Keratinocyte (primary cell): Measurements from ENCODE around the gene POM121L2. TPM values are rescaled to one million over a fixed set of nuclear protein-coding genes. Genes with fewer than 3 reads are reported as not detected.
A peak's percentile ranks its signal among the peaks of the same experiment; 100 is the strongest.

Experiments
- DNase-seq: peaks from one replicate; pipeline ENCODE4 v3.0.0-alpha.2; 2011; ENCODE audit warnings: low read depth, missing footprints, low spot score
- FAIRE-seq: peaks from 2 replicates; lab custom pipeline; 2011; peaks lifted over from hg19 to GRCh38; lab: Jason Lieb, UNC
- H2AFZ ChIP-seq: 2 replicates; pipeline ENCODE4 v1.6.0; 2012; ENCODE audit warnings: low read length, control low read depth, inconsistent platforms; ENCODE audit not compliant: control insufficient read depth
- H3K27ac ChIP-seq: 2 replicates; pipeline ENCODE4 v1.5.1; 2011; ENCODE audit warnings: low read length; ENCODE audit not compliant: control insufficient read depth, insufficient read depth
- H3K27me3 ChIP-seq: 3 replicates; pipeline ENCODE4 v1.6.0; 2011; ENCODE audit warnings: low read length; ENCODE audit not compliant: control insufficient read depth, insufficient read depth; ENCODE audit errors: extremely low read depth
- H3K36me3 ChIP-seq, 2 experiments: 2 replicates in 1 of 2; 3 replicates in 1 of 2; pipeline ENCODE4 v1.5.1; 2011; ENCODE audit warnings: low read length in 2 of 2, mild to moderate bottlenecking in 1 of 2; ENCODE audit not compliant: control insufficient read depth in 2 of 2, insufficient read depth in 2 of 2; ENCODE audit errors: extremely low read depth in 1 of 2
- H3K4me1 ChIP-seq: 3 replicates; pipeline ENCODE4 v1.5.1; 2011; ENCODE audit warnings: low read length; ENCODE audit not compliant: control insufficient read depth, insufficient read depth; ENCODE audit errors: extremely low read depth
- H3K4me2 ChIP-seq: 3 replicates; pipeline ENCODE4 v1.6.0; 2011; ENCODE audit warnings: low read depth, low read length; ENCODE audit not compliant: control insufficient read depth, insufficient read depth; ENCODE audit errors: extremely low read depth
- H3K4me3 ChIP-seq, 3 experiments: fragments of 200-600 bp in 1 of 3; sonication (generic) in 1 of 3; 2 replicates in 2 of 3; 3 replicates in 1 of 3; pipeline ENCODE4 v1.5.1; 2011 to 2016; ENCODE audit warnings: low read length in 3 of 3, mild to moderate bottlenecking in 3 of 3, control low read depth in 2 of 3, inconsistent platforms in 1 of 3, low read depth in 1 of 3, mixed read lengths in 1 of 3, mixed run types in 1 of 3, moderate library complexity in 1 of 3; ENCODE audit not compliant: control insufficient read depth in 2 of 3, insufficient read depth in 2 of 3; ENCODE audit errors: extremely low read depth in 1 of 3
- H3K79me2 ChIP-seq: 2 replicates; pipeline ENCODE4 v1.6.0; 2012; ENCODE audit warnings: low read length; ENCODE audit not compliant: control insufficient read depth, insufficient read depth
- H3K9ac ChIP-seq: 3 replicates; pipeline ENCODE4 v1.6.0; 2011; ENCODE audit warnings: low read length; ENCODE audit not compliant: control insufficient read depth, insufficient read depth; ENCODE audit errors: extremely low read depth
- H3K9me1 ChIP-seq: 3 replicates; pipeline ENCODE4 v1.6.0; 2011; ENCODE audit warnings: low read length; ENCODE audit not compliant: control insufficient read depth, insufficient read depth; ENCODE audit errors: extremely low read depth
- H3K9me3 ChIP-seq: 2 replicates; pipeline ENCODE4 v1.5.1; 2012; ENCODE audit warnings: low read depth, low read length; ENCODE audit not compliant: control insufficient read depth
- H4K20me1 ChIP-seq: 3 replicates; pipeline ENCODE4 v1.6.0; 2011; ENCODE audit warnings: low read length; ENCODE audit not compliant: control insufficient read depth, insufficient read depth; ENCODE audit errors: extremely low read depth
- CTCF ChIP-seq, 3 experiments: IDR thresholded peaks in 1 of 3; conservative IDR thresholded peaks in 1 of 3; optimal IDR thresholded peaks in 1 of 3; 2 replicates in 2 of 3; 3 replicates in 1 of 3; pipeline versions ENCODE3 to v1.5.1; 2011; ENCODE audit warnings: low read length in 3 of 3, mild to moderate bottlenecking in 3 of 3, moderate library complexity in 2 of 3, control low read depth in 1 of 3, inconsistent platforms in 1 of 3; ENCODE audit not compliant: insufficient read depth in 2 of 3; ENCODE audit errors: extremely low read depth in 1 of 3
- EZH2 ChIP-seq: IDR thresholded peaks from one replicate; pipeline ENCODE4 v1.6.1; 2012; ENCODE audit warnings: inconsistent platforms, mild to moderate bottlenecking, low read length, moderate library complexity
- dilution Hi-C: fragments of 300-500 bp; cut with MboI; formaldehyde crosslinking; loops from one replicate; pipeline ENCODE4 v1.7.0; 2020; ENCODE audit warnings: low sequenced_read_pairs; ENCODE audit not compliant: extremely low pct_ligation_motif_present
- polyA plus RNA-seq, 5 experiments: library from polyadenylated mRNA; depleted of rRNA in 3 of 5; stranded (reverse) in 3 of 5; stranded (forward) in 1 of 5; unstranded in 1 of 5; fragments of >200 nt; gene quantifications; 1 replicate in 1 of 5; 2 replicates in 3 of 5; 3 replicates in 1 of 5; pipeline versions ENCODE4 v1.2.1 to v1.2.3, GENCODE V29; 2011 to 2012; ENCODE audit warnings: missing spikeins in 2 of 5, low read depth in 1 of 5, low replicate concordance in 1 of 5

Gene POM121L2
- polyA plus RNA-seq, 1 donor (not counting 4 experiments of a cell fraction or from before 2014, with no cell fraction given), result not detected

- Histone ChIP-seq H3K27me3 (no peaks in the 10 kb centered on the region), H2AFZ (peak overlapping the region; percentile 73), H3K9me3 (no peaks in the 10 kb centered on the region), H3K79me2 (no peaks in the 10 kb centered on the region), H4K20me1 (no peaks in the 10 kb centered on the region), H3K36me3 (no peaks in the 10 kb centered on the region), H3K4me2 (peak overlapping the region; percentile 93), H3K4me3 (peak overlapping the region; percentile 1 to 80 (median 72)), H3K27ac (no peak overlapping the region), H3K9ac (no peak overlapping the region), H3K9me1 (no peaks in the 10 kb centered on the region), H3K4me1 (peaks cover 9% of the 10 kb centered on the region)
- dilution Hi-C loops, result no loop called here
- DNase-seq (no peak), FAIRE-seq (no peak)
- TF ChIP-seq CTCF (optimal IDR thresholded peaks at IDR 0.05 in 1 of 3, IDR thresholded peaks at IDR 0.05 in 1 of 3, conservative IDR thresholded peaks at IDR 0.05 in 1 of 3; ENCODE audit: extremely low read depth in 1 of 3, insufficient read depth in 2 of 3, low read length in 3 of 3), result no peak
- no peak for TF ChIP-seq EZH2
These were observed 14.6 kb downstream of the POM121L2 start for GRCh38 chr6:27297484-27297856.

GRCh38 chr6:27296106-27296783 lies 15.8 kb downstream of the POM121L2 start:
- Histone ChIP-seq H2AFZ (peak overlapping the region; percentile 91), H3K27me3 (no peaks in the 10 kb centered on the region), H3K9me3 (no peaks in the 10 kb centered on the region), H3K9ac (peak overlapping the region; percentile 57), H4K20me1 (no peaks in the 10 kb centered on the region), H3K4me1 (peaks cover 9% of the 10 kb centered on the region), H3K4me3 (peak overlapping the region; percentile 45 to 83 (median 80)), H3K36me3 (no peaks in the 10 kb centered on the region), H3K9me1 (no peaks in the 10 kb centered on the region), H3K4me2 (peak overlapping the region; percentile 93), H3K27ac (no peak overlapping the region), H3K79me2 (no peaks in the 10 kb centered on the region)
- TF ChIP-seq EZH2 (no peak), CTCF (optimal IDR thresholded peaks at IDR 0.05 in 1 of 3, IDR thresholded peaks at IDR 0.05 in 1 of 3, conservative IDR thresholded peaks at IDR 0.05 in 1 of 3; ENCODE audit: extremely low read depth in 1 of 3, insufficient read depth in 2 of 3, low read length in 3 of 3) (no peak)
- FAIRE-seq (peak; percentile 73), DNase-seq (no peak)
- dilution Hi-C loops, result no loop called here
